KOPT-K1 (cell line): ENCODE measurements around the gene PIK3C2G.

Experiments used
- H3K27ac ChIP-seq: fragments of 200-600 bp; sonication (generic); 2 replicates; pipeline ENCODE4 v1.5.1; 2016; ENCODE audit warnings: antibody characterized with exemption, mild to moderate bottlenecking, low read depth, low read length; ENCODE audit not compliant: poor library complexity, severe bottlenecking
- H3K36me3 ChIP-seq: fragments of 200-600 bp; sonication (generic); 2 replicates; pipeline ENCODE4 v1.5.1; 2017; ENCODE audit warnings: antibody characterized with exemption, mild to moderate bottlenecking, low read length, moderate library complexity; ENCODE audit not compliant: insufficient read depth
- H3K9me3 ChIP-seq: fragments of 200-600 bp; sonication (generic); 2 replicates; pipeline ENCODE4 v1.5.1; 2017; ENCODE audit warnings: antibody characterized with exemption, low read length, mild to moderate bottlenecking; ENCODE audit not compliant: insufficient read depth, poor library complexity, severe bottlenecking

Gene PIK3C2G

DNA sequence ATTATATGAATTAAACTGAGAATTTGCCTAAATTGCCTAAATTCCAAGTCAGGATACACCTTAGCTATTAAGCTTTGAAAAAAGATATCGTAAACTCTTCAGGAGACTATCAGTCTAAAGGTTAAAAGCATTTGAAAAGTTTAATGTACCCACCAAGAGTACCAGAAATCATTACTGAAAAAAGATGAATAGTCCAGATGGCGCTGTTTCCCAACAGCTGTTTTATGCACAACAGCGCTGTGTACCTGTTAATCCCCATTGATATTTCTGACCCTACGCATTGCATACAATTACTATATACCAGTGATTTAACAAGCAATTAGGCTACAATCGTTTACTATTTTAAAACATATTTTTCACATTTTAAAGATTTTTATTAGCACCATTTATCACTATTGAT lies 291.5 kb downstream of the PIK3C2G start:
- no peak overlapping the region for H3K27ac ChIP-seq
- no peaks in the 10 kb centered on the region for H3K36me3 ChIP-seq
- no peaks in the 10 kb centered on the region for H3K9me3 ChIP-seq

DNA sequence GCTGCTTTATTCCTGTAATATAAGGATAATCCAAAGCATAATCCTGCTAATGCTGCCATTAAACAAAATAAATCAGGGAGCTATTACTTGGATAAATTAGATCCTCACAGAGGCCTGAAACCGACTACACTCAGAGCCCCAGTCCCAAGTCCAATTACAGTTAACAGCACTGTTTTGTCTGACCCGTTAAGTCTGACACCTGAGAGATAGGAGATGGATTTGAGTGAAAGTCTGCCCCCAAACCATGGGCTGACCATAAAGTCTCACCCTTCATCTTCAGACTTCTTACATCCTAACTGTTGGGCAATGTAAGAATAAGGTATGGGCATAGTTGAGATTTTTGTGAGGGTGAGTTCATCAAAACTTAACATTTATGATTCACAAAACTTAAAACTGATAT lies 294.8 kb downstream of the PIK3C2G start:
- no peaks in the 10 kb centered on the region for H3K9me3 ChIP-seq
- H3K27ac ChIP-seq, result no peak overlapping the region
- H3K36me3 ChIP-seq, result no peaks in the 10 kb centered on the region

DNA sequence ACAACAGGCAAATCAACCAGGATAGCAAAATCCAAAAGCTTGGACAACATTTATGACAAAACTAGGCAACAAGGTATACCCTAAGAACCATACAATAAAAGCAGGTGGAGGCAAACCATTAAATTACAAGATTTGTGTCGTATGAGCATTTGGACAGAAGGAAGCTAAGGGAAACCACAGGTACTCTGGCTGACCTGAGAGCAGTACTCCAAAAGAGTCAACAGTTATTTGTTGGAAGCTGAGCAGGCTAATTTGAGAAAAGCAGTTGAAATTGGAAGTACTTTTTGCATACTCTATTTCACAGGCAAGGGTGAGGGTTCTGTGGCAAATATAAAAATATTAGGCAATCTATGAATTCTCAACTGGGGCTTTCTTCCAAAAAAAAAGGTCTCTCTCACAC lies 297.9 kb downstream of the PIK3C2G start:
- H3K36me3 ChIP-seq, result no peaks in the 10 kb centered on the region
- H3K27ac ChIP-seq, result no peak overlapping the region
- no peaks in the 10 kb centered on the region for H3K9me3 ChIP-seq

DNA sequence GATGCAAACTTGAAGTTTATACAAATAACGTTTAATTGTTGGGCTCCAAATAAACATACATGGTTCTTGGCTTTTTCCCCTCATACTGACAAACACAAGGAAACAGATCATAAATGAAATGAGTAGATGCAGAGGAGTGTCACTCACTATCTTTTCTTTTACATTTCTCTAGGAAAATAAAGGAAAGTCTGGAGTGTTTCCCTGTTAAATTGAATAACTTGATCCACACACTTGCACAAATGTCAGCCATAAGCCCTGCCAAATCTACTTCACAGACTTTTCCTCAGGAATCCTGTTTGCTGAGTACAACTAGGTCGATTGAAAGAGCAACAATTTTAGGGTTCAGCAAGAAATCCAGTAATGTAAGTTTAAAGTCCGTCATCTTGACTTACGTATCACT lies 301.2 kb downstream of the PIK3C2G start:
- Histone ChIP-seq H3K36me3 (no peaks in the 10 kb centered on the region), H3K9me3 (no peaks in the 10 kb centered on the region)

DNA sequence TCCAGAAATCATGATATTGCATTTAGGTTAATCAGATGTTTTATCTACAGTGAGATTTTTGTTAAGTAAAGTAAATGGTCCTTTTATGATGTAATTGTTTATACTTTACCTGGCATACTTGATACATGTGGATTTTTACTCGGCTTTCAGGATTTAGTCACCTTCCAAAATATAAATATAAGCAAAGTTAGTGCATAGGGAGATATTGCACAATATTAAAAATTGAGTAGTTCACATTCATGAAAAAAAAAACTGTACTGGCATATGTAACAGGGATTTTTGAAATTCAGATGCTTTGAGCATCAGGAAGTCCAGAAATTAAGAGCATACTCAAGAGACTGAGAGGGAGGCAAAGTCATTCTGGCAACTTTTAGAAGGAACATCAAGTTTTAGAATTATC lies 303.0 kb downstream of the PIK3C2G start:
- no peaks in the 10 kb centered on the region for H3K9me3 ChIP-seq
- no peak overlapping the region for H3K27ac ChIP-seq

More for the DNA sequence above, 301.2 kb downstream of the PIK3C2G start:
- H3K27ac ChIP-seq, result no peak overlapping the region

DNA sequence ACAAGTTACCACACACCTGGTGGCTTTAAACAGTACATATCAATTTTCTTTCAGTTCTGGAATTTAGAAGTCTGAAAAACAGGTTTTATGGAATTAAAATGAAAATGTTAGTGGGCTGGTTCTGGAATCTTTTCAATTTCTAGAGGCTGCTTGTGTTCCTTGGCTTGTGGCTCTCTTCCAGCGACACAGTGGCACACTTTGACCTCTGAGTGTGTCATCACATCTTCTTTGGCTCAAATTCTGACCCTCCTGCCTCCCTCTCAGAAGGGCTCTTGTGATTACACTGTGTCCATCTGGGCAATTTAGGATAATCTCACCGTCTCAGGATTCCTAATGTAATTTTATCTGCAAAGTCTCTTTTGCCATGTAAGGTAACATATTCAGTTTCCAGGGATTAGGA lies 306.5 kb downstream of the PIK3C2G start:
- no peak overlapping the region for H3K27ac ChIP-seq
- H3K36me3 ChIP-seq, result no peaks in the 10 kb centered on the region
- H3K9me3 ChIP-seq, result no peaks in the 10 kb centered on the region

More for the DNA sequence above, 303.0 kb downstream of the PIK3C2G start:
- no peaks in the 10 kb centered on the region for H3K36me3 ChIP-seq

DNA sequence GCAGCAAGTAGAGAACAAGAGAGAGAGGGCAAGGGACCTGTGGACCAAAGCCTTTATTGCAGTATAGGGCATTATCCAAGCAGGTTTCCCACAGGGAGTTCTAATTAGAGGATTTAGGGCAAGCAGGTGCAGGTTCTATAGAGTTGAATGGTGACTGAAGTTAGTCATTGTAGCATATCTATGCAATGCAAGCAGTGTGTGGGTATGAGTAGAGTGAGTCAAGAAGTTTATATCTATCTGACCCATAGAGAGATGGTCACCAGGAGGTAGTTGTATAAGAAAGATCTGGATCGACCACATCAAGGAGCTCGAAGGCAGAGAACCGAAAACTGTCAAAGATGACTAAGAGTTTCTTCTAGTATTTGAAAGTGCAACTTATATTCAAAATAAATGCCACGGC lies 309.2 kb downstream of the PIK3C2G start:
- H3K9me3 ChIP-seq, result no peaks in the 10 kb centered on the region
- no peaks in the 10 kb centered on the region for H3K36me3 ChIP-seq
- no peak overlapping the region for H3K27ac ChIP-seq

DNA sequence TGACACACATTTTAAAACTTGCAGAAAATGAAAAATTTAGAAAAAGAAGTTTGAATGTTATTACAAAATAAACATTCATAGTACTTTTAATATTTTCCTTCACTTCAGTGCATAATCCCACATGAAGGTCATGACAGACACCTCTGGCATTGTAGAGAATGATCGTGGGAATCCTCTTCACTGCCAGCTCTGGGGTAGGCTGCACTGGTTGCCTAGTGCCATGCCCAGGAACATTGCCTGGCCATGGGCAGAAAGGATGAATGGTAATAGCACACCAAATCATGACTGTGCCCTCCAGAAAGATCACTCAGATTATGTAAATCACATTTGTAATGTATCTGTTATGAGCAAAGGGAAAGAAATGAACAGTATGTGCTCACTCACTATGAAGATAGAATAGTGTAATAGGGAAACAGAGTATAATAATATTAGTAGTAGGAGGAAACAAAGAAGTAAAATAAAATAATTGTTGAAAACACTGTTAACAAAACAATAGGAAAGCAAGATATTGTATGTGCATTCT lies 314.8 kb downstream of the PIK3C2G start:
- H3K27ac ChIP-seq, result no peak overlapping the region
- no peaks in the 10 kb centered on the region for H3K36me3 ChIP-seq
- no peaks in the 10 kb centered on the region for H3K9me3 ChIP-seq

DNA sequence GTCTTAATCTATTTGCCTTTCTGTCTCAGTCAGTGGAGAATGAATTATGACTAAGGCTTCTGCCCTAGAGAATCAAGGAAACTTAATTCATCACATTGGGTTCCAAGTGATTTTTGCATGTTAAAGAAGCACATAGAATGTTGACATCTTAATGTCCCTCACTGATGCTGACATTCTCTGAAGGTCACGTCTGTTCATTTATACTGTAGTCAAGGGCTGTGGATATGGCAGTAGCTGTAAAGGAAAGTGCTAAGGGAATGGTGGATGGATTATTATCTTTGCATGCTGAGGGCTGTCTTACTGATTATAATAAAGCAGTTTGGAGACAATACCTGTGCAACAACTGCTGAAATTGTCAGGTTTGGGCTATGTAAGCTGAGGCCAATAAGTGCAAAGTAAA lies 315.3 kb downstream of the PIK3C2G start:
- Histone ChIP-seq H3K27ac (no peak overlapping the region), H3K9me3 (no peaks in the 10 kb centered on the region), H3K36me3 (no peaks in the 10 kb centered on the region)

DNA sequence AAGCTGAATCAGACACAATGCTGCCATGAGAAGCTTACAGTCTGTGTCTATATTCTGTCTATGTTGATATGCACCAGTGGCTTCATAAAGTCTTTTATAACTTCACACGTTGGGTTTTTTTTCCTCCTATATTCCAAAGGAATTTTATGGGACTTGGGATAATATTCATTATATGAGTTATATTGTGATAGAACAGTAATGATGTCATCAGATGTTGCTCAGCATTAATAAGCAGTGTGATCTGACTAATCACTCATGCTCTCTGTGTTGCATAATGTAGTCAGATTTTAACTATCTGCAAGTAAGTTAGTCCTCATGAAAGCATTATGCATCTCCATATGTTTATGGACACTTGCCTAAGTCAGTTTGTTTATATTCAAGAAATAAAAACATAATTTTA lies 316.9 kb downstream of the PIK3C2G start:
- Histone ChIP-seq H3K9me3 (no peaks in the 10 kb centered on the region), H3K36me3 (no peaks in the 10 kb centered on the region), H3K27ac (no peak overlapping the region)

DNA sequence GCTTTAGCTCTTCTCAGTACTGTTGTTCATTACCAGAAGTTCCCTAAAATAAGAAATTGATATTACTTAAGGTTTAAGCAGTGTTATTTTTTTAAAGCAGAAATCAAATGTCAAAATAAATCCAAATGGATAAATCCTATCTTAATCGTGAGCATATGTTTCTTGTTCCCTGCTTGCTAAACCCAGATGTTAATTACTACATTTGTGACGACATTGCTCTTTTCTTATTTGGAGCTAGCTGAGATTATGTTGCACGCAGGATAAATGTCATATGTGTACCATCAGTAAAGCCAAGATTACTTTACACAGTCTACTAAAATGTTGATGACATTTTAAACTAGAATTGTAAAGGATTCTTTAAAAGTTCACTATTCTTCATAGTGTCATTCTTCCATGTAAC lies 319.0 kb downstream of the PIK3C2G start:
- Histone ChIP-seq H3K27ac (no peak overlapping the region), H3K9me3 (no peaks in the 10 kb centered on the region), H3K36me3 (no peaks in the 10 kb centered on the region)

DNA sequence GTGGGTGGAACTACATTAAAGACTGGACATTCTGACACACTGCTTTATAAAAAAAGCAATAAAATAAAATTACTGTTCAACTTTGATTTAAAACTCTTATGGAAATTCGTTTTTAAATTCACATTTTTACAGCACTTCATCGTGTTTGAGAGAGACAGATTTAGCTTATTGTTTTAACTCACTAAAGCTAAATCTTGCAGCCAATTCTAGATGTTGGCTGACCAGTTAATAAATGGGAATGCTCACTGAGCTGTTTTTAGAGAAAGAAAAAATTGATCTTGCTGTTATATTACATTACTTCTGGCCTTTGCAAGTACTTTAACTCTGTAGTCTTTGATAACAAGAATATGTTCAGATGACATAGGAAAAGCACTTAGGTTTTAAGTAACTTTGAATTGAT lies 319.4 kb downstream of the PIK3C2G start:
- H3K9me3 ChIP-seq, result no peaks in the 10 kb centered on the region
- no peaks in the 10 kb centered on the region for H3K36me3 ChIP-seq
- H3K27ac ChIP-seq, result no peak overlapping the region

DNA sequence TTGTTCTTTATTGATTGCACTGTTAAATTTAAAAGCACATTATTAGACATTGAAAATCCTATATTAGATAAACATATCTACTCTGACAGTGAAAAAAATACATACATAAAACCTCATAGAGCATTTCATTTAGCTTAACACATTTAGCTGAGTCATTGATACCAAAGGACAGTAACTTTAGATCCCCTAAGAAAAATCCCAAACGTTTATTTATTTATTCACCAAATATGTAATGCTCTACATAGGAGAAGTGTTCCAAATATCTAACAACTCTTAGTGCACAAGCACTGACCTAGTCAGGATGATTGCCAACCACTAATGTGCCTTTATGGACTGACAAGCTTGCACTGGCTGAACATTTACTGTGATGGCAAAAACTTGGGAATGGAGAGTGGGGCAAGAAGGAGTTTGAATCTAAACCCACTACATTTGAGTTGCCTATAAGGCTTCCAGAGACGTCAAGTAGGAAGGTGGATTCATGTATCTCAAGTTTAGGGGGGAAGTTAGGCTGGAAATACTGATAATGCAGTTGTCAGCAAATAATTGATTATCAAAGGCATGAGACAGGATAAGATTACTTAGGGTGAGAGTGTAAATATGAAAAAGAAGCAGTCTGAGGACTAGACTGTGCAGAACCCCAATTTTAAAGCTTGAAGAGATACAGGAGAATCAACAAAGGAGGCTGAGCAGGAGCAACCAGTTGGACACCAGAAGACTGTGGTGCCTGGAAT lies 320.1 kb downstream of the PIK3C2G start:
- Histone ChIP-seq H3K36me3 (no peaks in the 10 kb centered on the region), H3K27ac (no peak overlapping the region), H3K9me3 (no peaks in the 10 kb centered on the region)

DNA sequence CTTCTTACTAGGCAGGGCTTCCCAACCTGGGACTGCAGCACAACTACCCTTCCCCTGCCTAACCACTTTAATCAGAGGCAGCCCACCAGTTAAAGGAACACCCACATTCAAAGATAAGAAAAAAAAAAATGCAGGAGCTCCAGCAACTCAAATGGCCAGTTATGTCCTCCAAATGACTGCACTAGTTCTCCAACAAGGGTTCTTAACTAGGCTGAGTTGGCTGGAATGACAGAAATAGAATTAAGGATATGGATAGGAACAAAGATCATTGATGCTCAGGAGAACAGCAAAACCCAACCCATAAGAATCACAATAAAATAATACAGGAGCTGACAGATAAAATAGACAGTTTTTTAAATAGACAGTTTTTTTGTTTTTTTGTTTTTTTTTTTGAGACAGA lies 322.3 kb downstream of the PIK3C2G start:
- H3K36me3 ChIP-seq, result no peaks in the 10 kb centered on the region

DNA sequence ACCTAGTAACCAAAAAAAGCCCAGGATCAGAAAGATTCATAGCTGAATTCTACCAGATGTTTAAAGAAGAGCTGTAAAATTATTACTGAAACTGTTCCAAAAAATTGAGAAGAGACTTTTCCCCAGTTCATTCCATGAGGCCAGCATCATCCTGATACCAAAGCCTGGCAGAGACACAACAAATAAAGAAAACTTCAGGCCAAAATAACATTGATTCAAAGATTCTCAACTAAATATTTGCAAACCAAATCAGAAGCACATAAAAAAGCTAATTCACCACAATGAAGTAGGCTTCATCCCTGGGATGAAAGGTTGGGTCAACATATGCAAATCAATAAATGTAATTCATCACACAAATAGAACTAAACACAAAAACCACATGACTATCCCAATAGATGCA lies 325.3 kb downstream of the PIK3C2G start:
- Histone ChIP-seq H3K27ac (no peak overlapping the region), H3K9me3 (no peaks in the 10 kb centered on the region), H3K36me3 (no peaks in the 10 kb centered on the region)

More for the DNA sequence above, 322.3 kb downstream of the PIK3C2G start:
- H3K9me3 ChIP-seq, result no peaks in the 10 kb centered on the region
- H3K27ac ChIP-seq, result no peak overlapping the region

DNA sequence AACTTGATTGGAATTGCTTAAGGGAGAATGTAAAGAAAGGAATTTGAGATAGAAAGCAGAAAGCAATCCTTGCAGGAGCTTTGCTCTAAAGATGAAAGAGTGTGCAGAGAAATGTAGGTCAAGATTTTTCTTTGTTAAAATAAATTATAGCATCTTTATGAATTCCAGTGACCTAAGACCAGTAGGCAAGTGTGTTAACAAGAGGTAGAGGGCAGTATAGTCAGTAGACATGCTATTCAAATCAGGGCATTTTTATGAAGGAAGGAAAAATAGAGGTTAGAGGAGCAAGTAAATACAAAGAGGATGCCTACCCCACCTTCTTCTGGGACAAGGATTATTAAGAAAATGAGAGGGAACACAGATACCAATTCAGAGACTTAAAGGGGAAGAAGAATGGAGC lies 328.0 kb downstream of the PIK3C2G start:
- Histone ChIP-seq H3K36me3 (no peaks in the 10 kb centered on the region), H3K9me3 (no peaks in the 10 kb centered on the region), H3K27ac (no peak overlapping the region)
